ENCODE data around the gene SNAPC5. TPM values are rescaled to one million over a fixed set of nuclear protein-coding genes. Genes with fewer than 3 reads are reported as not detected.

Gene SNAPC5
- total RNA-seq, 2 experiments from 2014 or later = 23.8 to 24.1 TPM

DNA sequence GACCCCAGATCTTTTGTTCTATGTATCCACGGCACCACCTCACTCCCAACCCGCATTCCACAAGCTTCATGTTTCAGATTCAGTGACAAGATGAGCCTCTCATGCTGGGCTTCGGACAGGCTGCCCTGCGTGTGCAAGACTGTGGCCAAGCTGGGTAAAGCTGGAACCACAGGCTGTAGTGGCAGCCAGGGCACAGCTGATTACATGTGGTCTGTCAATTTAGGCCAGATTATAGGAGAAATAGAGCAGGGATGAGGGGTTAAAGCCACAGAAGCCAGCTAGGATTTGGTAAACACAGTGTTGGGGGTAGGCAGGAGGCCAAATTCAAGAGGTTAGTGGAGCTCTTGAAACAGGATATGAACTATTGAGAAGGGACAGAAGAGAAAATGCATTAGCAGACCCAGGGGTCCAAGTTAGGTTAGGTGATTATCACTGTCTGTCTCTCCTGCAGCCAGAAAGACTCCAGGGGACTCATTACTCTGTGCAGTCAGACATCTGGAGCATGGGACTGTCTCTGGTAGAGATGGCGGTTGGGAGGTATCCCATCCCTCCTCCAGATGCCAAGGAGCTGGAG is 12.9 kb downstream of the SNAPC5 start:
- Histone ChIP-seq H3K36me3 (ENCODE audit: insufficient read depth, low read length) (peaks cover 80% of the 10 kb centered on the region), H3K9me3 (ENCODE audit: control insufficient read depth in 1 of 2, insufficient read depth in 1 of 2, low read length in 2 of 2) (no peaks in the 10 kb centered on the region), H3K27ac (ENCODE audit: low read depth in 1 of 2, low read length in 2 of 2) (no peak overlapping the region), H3K4me1 (ENCODE audit: insufficient read depth, low read length) (no peaks in the 10 kb centered on the region), H3K27me3 (ENCODE audit: control insufficient read depth in 1 of 2, insufficient read depth in 2 of 2, low read length in 2 of 2) (no peaks in the 10 kb centered on the region), H3K4me3 (ENCODE audit: low read length) (no peak overlapping the region)
- Mint-ChIP-seq H3K9me3 (no peaks in the 10 kb centered on the region), H3K36me3 (ENCODE audit: low read depth) (peaks cover 64% of the 10 kb centered on the region), H3K4me1 (ENCODE audit: low read depth) (peaks cover 5% of the 10 kb centered on the region), H3K27ac (no peak overlapping the region), H3K27me3 (no peaks in the 10 kb centered on the region), H3K4me3 (no peak overlapping the region)
- POLR2A ChIA-PET = interaction anchor here (0.7 kb wide), 1 partner anchor 10 kb away, joined by 3 read pairs; no protein-coding TSS in a partner anchor
- no peak for DNase-seq
- intact Hi-C loops (cut with DNase I, micrococcal nuclease) = no loop called here
- ATAC-seq (ENCODE audit: poor library complexity) = no peak
- CTCF ChIA-PET = interaction anchor here (3.1 kb wide), 1 partner anchor 13 kb away, joined by 8 read pairs; the partner anchor contains the start of gene SNAPC5
- TF ChIP-seq CTCF (IDR thresholded peaks at IDR 0.05) = no peak

DNA sequence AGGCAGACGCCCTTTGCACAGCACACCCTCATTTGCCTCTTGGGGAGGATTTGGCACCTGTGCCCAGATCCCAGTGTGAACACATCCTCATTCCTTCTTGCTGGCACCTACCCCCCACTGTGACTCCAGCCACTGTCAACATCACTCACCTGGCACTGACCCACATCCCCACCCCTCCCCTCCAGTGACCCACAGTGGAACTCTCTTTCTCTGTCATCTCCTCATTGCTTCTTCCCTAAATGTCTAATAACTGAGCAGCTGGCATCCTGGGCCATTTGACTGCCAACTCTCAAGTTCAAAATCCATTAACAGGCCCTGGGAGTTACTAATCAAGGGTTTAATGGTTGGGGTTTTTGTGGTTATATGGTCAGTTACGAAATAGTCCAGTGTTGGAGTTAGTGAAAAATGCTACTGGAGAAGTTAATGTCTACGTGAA is 14.4 kb downstream of the SNAPC5 start:
- H3K36me3 ChIP-seq (ENCODE audit: insufficient read depth, low read length) = peaks cover 67% of the 10 kb centered on the region
- no peak for ATAC-seq (ENCODE audit: poor library complexity)
- H3K4me3 Mint-ChIP-seq = no peak overlapping the region
- H3K9me3 ChIP-seq (ENCODE audit: control insufficient read depth in 1 of 2, insufficient read depth in 1 of 2, low read length in 2 of 2) = no peaks in the 10 kb centered on the region
- H3K27me3 Mint-ChIP-seq = no peaks in the 10 kb centered on the region
- no peaks in the 10 kb centered on the region for H3K9me3 Mint-ChIP-seq
- no peak for TF ChIP-seq CTCF (IDR thresholded peaks at IDR 0.05)
- H3K4me1 ChIP-seq (ENCODE audit: insufficient read depth, low read length) = no peaks in the 10 kb centered on the region
- CTCF ChIA-PET = no interaction called here
- peaks cover 53% of the 10 kb centered on the region for H3K36me3 Mint-ChIP-seq (ENCODE audit: low read depth)
- H3K4me1 Mint-ChIP-seq (ENCODE audit: low read depth) = peaks cover 5% of the 10 kb centered on the region
- no peak for DNase-seq
- POLR2A ChIA-PET = no interaction called here
- H3K27ac ChIP-seq (ENCODE audit: low read depth in 1 of 2, low read length in 2 of 2) = no peak overlapping the region
- H3K27ac Mint-ChIP-seq = no peak overlapping the region
- intact Hi-C loops (cut with DNase I, micrococcal nuclease) = no loop called here
- H3K27me3 ChIP-seq (ENCODE audit: control insufficient read depth in 1 of 2, insufficient read depth in 2 of 2, low read length in 2 of 2) = no peaks in the 10 kb centered on the region
- no peak overlapping the region for H3K4me3 ChIP-seq (ENCODE audit: low read length)

DNA sequence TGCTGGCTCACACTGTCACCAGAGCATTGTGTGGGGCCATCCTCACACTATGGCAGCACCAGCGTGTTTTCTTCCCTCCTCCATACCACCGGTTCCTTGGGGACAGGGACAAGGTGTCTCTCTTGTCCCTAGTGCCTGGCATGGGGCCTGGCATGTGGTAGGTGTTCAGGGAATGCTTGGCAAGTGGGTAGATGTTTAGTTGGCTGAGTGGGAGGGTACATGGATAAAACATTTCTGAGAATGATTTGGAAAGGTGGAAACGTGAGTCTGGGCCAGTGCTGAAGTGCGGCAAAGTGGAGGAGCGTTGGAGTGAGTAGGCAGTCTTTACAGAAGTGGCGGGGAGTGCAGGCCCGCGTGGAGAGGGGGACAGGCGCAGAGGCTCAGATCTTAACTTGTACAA is 15.0 kb downstream of the SNAPC5 start:
- H3K27me3 ChIP-seq (ENCODE audit: control insufficient read depth in 1 of 2, insufficient read depth in 2 of 2, low read length in 2 of 2) = no peaks in the 10 kb centered on the region
- CTCF ChIA-PET = no interaction called here
- H3K36me3 ChIP-seq (ENCODE audit: insufficient read depth, low read length) = peaks cover 61% of the 10 kb centered on the region
- no peaks in the 10 kb centered on the region for H3K27me3 Mint-ChIP-seq
- H3K4me1 ChIP-seq (ENCODE audit: insufficient read depth, low read length) = no peaks in the 10 kb centered on the region
- peaks cover 47% of the 10 kb centered on the region for H3K36me3 Mint-ChIP-seq (ENCODE audit: low read depth)
- peak overlapping the region; percentile 30 for H3K27ac Mint-ChIP-seq
- H3K4me3 ChIP-seq (ENCODE audit: low read length) = no peak overlapping the region
- TF ChIP-seq CTCF (IDR thresholded peaks at IDR 0.05) = no peak
- POLR2A ChIA-PET = no interaction called here
- no peaks in the 10 kb centered on the region for H3K9me3 Mint-ChIP-seq
- H3K9me3 ChIP-seq (ENCODE audit: control insufficient read depth in 1 of 2, insufficient read depth in 1 of 2, low read length in 2 of 2) = no peaks in the 10 kb centered on the region
- intact Hi-C loops (cut with DNase I, micrococcal nuclease) = no loop called here
- DNase-seq = no peak
- no peak for ATAC-seq (ENCODE audit: poor library complexity)
- H3K4me1 Mint-ChIP-seq (ENCODE audit: low read depth) = peaks cover 5% of the 10 kb centered on the region
- H3K27ac ChIP-seq (ENCODE audit: low read depth in 1 of 2, low read length in 2 of 2) = no peak overlapping the region
- H3K4me3 Mint-ChIP-seq = no peak overlapping the region
